Parathyroid adenoma (tissue), 2 donors: ENCODE results near the gene TSPAN3.
A peak's percentile ranks its signal among the peaks of the same experiment; 100 is the strongest.

Experiments used
- H2AFZ ChIP-seq: fragments of 300-600 bp; sonication (generic); one replicate; pipeline ENCODE4 v1.7.0; 2017; ENCODE audit warnings: antibody characterized with exemption, mild to moderate bottlenecking
- H3K27ac ChIP-seq: fragments of 300-600 bp; sonication (generic); one replicate; pipeline ENCODE4 v1.7.0; 2017
- H3K27me3 ChIP-seq: fragments of 300-600 bp; sonication (generic); one replicate; pipeline ENCODE4 v1.7.0; 2017; ENCODE audit warnings: low read length; ENCODE audit not compliant: control insufficient read depth, insufficient read depth
- H3K36me3 ChIP-seq: fragments of 300-600 bp; sonication (generic); one replicate; pipeline ENCODE4 v1.7.0; 2017; ENCODE audit warnings: low read length; ENCODE audit not compliant: control insufficient read depth, insufficient read depth
- H3K4me1 ChIP-seq: fragments of 300-600 bp; sonication (generic); one replicate; pipeline ENCODE4 v1.7.0; 2017; ENCODE audit warnings: control low read depth
- H3K4me2 ChIP-seq: fragments of 300-600 bp; sonication (generic); one replicate; pipeline ENCODE4 v1.7.0; 2017; ENCODE audit warnings: low read length
- H3K4me3 ChIP-seq: fragments of 300-600 bp; sonication (generic); one replicate; pipeline ENCODE4 v1.7.0; 2017; ENCODE audit warnings: low read depth, low read length
- H3K79me2 ChIP-seq: fragments of 300-600 bp; sonication (generic); one replicate; pipeline ENCODE4 v1.7.0; 2017; ENCODE audit warnings: control low read depth
- H3K9ac ChIP-seq: fragments of 300-600 bp; sonication (generic); one replicate; pipeline ENCODE4 v1.7.0; 2017; ENCODE audit warnings: mild to moderate bottlenecking
- H3K9me3 ChIP-seq: fragments of 300-600 bp; sonication (generic); one replicate; pipeline ENCODE4 v1.7.0; 2017; ENCODE audit warnings: low read length; ENCODE audit not compliant: control insufficient read depth
- CTCF ChIP-seq: fragments of 300-600 bp; sonication (generic); IDR thresholded peaks from one replicate; pipeline ENCODE4 v1.7.0; 2017; ENCODE audit warnings: antibody characterized with exemption, mild to moderate bottlenecking
- donor health status: primary hyperparathyroidism.

The TSPAN3 gene

DNA sequence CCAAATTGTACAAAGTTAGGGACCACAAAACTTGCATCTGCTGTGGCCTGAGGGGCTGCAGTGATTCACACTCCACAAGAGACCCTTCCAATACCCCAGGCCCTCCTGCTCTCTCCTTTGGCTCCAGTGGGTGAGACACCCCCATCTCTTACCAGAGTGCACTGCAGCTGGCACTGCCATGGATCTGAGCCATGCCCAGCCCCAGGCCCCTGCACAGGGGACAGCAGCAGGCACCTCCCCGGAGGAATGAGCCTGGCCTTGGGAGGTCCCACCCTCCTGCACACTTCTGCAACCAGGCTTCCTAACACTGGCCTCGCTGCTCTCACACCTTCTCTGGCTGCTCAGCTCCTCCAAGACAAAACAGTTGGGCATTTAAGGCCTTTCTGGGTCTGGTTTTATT lies 16.3 kb upstream of the TSPAN3 start:
- TF ChIP-seq CTCF, result no peak
- Histone ChIP-seq H3K27ac (no peak overlapping the region), H3K4me1 (no peaks in the 10 kb centered on the region), H3K4me3 (no peak overlapping the region), H2AFZ (no peak overlapping the region), H3K27me3 (no peaks in the 10 kb centered on the region), H3K4me2 (no peak overlapping the region), H3K79me2 (no peaks in the 10 kb centered on the region), H3K9ac (no peak overlapping the region), H3K36me3 (no peaks in the 10 kb centered on the region), H3K9me3 (no peaks in the 10 kb centered on the region)

DNA sequence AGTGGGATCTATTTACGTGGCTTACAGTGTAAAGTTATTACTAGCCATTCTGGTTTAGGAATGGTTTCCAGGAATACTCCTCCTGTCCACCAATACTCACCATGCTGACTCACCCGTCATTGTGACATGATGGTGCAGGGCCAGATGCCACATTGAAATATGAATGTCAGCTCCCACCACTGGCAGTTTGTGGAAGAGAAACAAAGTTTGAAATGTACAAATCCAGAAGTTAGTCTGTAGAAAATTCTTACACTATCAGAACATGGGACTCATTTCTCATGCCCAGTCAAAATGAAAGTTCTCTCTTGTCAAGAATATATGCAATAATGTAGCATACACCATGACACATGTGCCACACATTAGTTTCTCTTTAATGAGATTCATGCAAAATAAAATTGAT lies 14.4 kb upstream of the TSPAN3 start:
- H3K4me3 ChIP-seq, result no peak overlapping the region
- no peaks in the 10 kb centered on the region for H3K36me3 ChIP-seq
- H3K79me2 ChIP-seq, result no peaks in the 10 kb centered on the region
- no peak overlapping the region for H2AFZ ChIP-seq
- H3K4me1 ChIP-seq, result no peaks in the 10 kb centered on the region
- H3K4me2 ChIP-seq, result no peak overlapping the region
- H3K27ac ChIP-seq, result no peak overlapping the region
- no peaks in the 10 kb centered on the region for H3K9me3 ChIP-seq
- no peak for TF ChIP-seq CTCF
- no peaks in the 10 kb centered on the region for H3K27me3 ChIP-seq
- H3K9ac ChIP-seq, result no peak overlapping the region

GRCh38 chr15:77084436-77084835 lies 13.5 kb upstream of the TSPAN3 start:
- H3K4me3 ChIP-seq, result no peak overlapping the region
- no peaks in the 10 kb centered on the region for H3K9me3 ChIP-seq
- no peak overlapping the region for H3K9ac ChIP-seq
- no peaks in the 10 kb centered on the region for H3K27me3 ChIP-seq
- peak overlapping the region; percentile 63 for H3K4me2 ChIP-seq
- peak overlapping the region; percentile 52 for H2AFZ ChIP-seq
- no peak overlapping the region for H3K27ac ChIP-seq
- H3K4me1 ChIP-seq, result no peaks in the 10 kb centered on the region
- H3K79me2 ChIP-seq, result no peaks in the 10 kb centered on the region
- no peak for TF ChIP-seq CTCF
- no peaks in the 10 kb centered on the region for H3K36me3 ChIP-seq

DNA sequence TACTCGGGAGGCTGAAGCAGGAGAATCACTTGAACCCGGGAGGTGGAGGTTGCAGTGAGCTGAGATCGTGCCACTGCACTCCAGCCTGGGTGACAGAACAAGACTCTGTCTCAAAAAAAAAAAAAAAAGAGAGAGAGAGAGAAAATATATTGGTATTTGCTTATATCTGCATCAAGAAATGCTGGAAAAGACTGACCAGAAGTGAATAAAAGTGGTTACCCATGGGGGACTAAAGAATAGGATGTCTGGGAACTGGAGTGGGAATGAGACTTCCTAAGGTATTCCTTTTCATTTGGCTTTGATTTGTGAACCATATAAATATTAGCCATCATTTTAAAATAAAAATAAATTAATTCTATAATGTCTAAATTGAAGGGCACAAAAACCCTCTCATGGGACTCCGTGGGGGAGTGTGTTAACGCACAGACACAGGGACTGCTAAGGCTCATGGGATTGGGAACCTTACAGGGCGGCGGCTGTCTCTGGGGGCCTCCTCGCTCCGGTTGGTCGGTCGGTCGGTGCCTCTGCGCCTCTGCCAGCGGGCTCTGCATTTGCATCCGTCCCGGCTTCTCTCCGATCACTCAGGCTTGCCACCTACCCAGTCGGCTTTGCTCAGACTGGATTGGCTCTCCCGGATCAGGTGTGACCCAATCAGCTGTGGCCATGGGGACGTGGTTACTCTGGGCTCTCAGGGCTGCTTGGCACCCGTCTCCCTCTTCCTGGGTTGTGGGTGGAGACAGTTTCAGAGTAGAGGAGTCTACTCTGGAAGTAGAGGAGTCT lies 12.7 kb upstream of the TSPAN3 start:
- Histone ChIP-seq H3K27me3 (no peaks in the 10 kb centered on the region), H3K4me3 (no peak overlapping the region), H3K4me1 (no peaks in the 10 kb centered on the region), H3K9ac (no peak overlapping the region), H3K27ac (peak overlapping the region; percentile 44), H2AFZ (peak overlapping the region; percentile 52), H3K4me2 (peak overlapping the region; percentile 63), H3K79me2 (no peaks in the 10 kb centered on the region), H3K36me3 (no peaks in the 10 kb centered on the region), H3K9me3 (no peaks in the 10 kb centered on the region)
- TF ChIP-seq CTCF, result no peak

- Histone ChIP-seq H3K36me3 (no peaks in the 10 kb centered on the region), H2AFZ (no peak overlapping the region), H3K9me3 (no peaks in the 10 kb centered on the region), H3K4me2 (no peak overlapping the region), H3K4me3 (no peak overlapping the region), H3K4me1 (no peaks in the 10 kb centered on the region), H3K27me3 (no peaks in the 10 kb centered on the region), H3K9ac (no peak overlapping the region), H3K79me2 (no peaks in the 10 kb centered on the region), H3K27ac (no peak overlapping the region)
- TF ChIP-seq CTCF, result no peak
Measured at GRCh38 chr15:77081971-77082370, 11.1 kb upstream of the TSPAN3 start.
